ENCODE measurements around the gene MEGF11. TPM values are rescaled to one million over a fixed set of nuclear protein-coding genes. Genes with fewer than 3 reads are reported as not detected.

MEGF11 gene
- total RNA-seq, 1 donor from 2014 or later = not detected

DNA sequence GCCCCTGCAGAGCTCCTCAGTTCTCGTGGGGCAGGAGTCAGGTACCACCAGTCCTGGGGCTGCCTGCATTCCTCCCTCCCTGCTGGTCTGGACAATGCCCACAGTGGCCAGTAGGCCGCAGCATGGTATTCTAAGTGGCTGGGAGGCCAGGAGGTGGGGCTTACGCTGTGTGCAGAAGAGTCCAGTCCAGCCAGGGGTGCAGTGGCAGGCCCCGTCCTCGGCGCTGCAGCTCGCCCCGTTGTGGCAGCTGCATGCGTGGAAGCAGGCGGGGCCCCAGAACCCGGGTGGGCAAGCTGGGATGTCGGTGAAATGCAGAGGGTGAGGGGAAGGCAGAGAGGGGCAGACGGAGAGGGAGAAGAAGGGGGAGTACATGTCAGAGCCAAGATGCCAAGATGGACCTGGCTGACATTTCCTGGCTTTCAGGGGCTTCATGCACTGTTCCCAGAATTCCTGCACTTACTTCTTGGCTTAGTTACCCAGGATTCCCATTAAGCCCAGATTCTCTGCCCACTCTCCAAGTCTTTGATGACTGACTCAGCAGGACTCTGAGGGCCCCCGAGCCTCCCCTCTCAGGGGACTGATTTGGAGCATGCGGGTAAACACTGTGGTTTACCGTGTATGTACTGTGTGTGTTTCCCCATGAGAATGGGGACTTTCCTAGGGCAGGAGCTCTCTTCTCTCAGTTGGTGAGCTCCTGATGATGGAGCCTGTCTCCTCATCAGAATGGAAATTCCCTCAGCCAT, 336.7 kb downstream of the MEGF11 start:
- DNase-seq (peak; percentile 72), ATAC-seq (ENCODE audit: poor library complexity) (peak; percentile 92)
- intact Hi-C loops (cut with DNase I) = loop anchor here (5.0 kb wide), 1 partner anchor 375 kb away; the partner anchor contains the start of gene DIS3L

DNA sequence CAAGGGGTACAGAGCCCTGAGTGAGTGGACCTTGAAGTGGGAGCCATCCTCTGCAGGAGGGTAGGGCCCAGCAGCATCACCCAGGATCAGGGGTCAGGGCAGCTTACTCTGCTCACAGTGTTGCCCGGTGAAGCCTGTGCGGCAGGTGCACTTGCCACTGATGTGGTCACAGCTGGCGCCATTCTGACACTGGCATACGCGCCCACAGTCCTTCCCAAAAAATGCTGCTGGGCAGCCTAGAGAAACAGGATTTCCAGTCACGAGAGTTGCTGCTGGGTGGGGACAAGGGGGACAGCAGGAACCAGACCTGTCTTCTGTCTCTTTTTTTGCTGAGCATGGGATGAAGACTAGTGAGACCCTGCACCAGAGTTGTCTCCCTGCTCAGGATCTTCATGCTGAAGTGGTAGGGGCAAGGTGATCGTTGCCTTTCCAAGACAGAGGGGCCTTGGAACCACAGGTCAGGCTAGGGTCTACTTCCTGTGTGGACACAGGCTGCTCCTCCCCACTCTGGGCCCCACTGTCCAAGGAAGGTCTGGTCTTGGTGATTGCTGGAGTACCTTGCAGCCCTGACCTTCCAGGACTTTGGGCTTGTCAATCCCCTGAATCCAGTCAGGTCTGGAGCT, 337.4 kb downstream of the MEGF11 start:
- no peak for DNase-seq
- intact Hi-C loops (cut with DNase I) = loop anchor here (5.0 kb wide), 1 partner anchor 376 kb away; the partner anchor contains the start of gene DIS3L
- ATAC-seq (ENCODE audit: poor library complexity) = peak; percentile 12

DNA sequence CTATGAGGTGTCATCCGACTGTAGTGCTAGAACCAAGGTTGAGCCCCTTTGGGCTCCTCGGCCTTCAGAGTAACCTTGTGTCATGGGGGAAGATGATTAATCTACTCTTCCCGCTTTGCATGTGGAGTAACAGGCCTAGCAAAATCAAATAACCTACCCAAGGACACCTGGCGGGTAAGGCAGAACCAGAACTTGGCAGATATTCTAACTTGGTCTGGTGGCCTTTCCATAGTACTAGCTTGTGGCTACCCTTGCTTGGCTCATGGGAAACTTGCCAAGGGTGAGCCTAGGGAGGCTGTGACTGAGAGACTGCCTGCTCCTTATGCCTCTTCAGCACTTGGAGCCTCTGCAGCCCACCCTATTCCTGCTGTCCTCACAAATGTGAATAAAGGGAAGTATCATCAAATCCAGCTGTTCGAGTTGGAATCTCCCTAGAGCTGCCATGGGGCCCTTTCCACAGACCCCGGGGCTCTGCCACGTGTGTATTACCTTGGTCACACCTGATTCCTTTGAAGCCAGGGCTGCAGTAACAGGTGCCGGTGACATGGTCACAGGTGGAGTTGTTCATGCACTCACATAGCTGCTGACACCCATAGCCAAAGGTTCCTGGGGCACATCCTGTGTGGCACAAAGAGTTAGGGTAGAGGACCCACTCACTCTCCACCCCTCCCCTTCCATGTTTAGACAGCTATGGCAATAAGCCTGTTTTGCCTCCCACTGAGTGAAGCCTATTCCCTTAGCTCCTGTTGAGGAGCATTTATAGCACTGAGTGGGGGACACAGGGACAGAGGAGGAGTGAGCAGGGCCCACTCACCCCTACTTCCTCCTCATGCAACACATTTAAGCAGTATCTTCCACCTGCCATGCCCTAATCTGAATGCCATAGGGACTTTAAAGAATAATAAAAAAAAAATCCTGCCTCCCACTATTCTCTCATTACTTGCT, 338.3 kb downstream of the MEGF11 start:
- DNase-seq (no peak), ATAC-seq (ENCODE audit: poor library complexity) (no peak)
- intact Hi-C loops (cut with DNase I) = loop anchor here (5.0 kb wide), 1 partner anchor 377 kb away; the partner anchor contains the start of gene DIS3L

DNA sequence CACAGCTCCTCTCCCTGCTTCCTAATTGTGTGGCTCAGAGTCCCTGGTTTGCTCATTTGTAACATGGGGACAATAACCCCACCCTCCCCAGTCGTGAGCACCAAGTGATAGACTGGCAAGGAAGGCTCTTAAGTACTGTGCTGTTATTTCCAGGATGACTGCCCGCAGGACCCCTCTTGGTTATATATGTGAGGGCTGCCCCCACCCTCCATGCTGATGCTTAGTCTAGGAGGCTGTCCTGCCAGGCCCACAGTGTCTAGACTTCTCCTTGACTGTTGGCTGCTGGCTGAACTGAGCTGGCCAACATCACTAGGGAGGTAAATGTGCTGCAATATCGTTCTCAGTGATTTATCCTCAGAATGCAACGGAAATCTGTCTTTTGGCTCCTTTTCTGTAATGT, 339.2 kb downstream of the MEGF11 start:
- intact Hi-C loops (cut with DNase I) = no loop called here
- no peak for ATAC-seq (ENCODE audit: poor library complexity)
- DNase-seq = no peak

DNA sequence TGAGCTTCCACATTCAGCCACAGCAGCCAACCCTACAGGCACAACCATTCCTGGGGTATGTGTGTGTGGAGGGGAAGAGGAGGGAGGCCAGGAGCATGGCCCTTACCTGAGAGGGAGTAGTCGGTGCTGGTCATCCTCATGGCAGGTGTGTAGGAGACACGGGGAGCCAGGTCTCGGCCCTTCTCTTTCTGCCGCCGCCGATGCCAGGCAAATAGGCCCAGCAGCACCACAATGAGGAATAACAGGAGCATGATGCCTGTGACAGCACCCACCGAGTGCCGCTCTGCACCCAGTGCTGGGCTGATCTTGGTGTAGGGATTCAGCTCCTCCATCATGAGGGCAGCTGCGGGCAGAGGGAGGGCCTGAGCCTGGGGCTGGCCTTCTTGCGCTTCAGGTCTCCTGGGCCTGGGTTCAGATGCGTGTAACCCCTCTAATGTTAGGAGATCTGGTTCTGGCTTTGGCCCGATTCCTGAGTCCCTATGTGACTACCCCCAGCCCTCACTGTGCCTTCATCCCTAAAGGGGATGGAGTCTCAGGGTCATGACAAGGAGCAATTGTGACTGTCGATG, 339.8 kb downstream of the MEGF11 start:
- intact Hi-C loops (cut with DNase I) = no loop called here
- no peak for ATAC-seq (ENCODE audit: poor library complexity)
- no peak for DNase-seq

DNA sequence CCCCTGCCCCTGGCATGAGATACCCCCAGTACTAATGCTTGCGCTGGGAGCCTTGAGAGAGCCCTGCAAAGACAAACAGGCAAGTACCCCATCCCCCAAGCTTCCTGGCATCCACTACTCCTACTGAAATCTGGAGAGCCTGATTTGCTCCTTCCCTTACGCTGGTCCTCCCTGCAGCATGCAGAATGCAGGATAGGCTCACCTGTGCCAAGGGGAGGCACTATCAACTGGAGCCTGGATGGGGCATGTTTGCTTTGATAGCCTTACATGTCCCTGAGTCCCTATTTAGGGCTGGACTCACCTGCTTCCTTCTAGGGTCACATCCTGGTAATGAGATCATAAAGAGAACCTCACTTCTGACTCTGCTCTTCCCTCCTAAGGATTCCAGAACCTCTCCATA, 341.3 kb downstream of the MEGF11 start:
- DNase-seq (no peak), ATAC-seq (ENCODE audit: poor library complexity) (no peak)
- intact Hi-C loops (cut with DNase I) = no loop called here

DNA sequence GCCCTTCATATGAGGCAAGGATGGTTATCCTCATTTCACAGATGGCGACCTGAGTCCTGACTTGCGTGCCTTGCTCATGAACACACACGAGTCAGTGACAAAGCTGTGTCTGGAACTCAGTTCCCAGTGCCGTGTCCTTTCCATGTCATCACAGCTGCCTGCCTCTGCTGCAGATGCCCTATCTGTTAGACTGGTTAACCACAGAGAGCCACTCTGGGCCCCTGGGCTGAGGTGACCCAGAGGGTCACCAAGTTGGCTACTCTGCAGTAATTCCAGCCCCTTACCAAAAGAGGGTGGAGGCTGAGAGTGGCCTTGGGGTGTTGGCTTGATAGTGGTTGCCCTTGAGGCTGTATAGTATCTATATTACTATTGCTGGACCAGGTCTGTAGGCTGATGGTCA, 343.2 kb downstream of the MEGF11 start:
- intact Hi-C loops (cut with DNase I) = no loop called here
- no peak for DNase-seq
- ATAC-seq (ENCODE audit: poor library complexity) = no peak

DNA sequence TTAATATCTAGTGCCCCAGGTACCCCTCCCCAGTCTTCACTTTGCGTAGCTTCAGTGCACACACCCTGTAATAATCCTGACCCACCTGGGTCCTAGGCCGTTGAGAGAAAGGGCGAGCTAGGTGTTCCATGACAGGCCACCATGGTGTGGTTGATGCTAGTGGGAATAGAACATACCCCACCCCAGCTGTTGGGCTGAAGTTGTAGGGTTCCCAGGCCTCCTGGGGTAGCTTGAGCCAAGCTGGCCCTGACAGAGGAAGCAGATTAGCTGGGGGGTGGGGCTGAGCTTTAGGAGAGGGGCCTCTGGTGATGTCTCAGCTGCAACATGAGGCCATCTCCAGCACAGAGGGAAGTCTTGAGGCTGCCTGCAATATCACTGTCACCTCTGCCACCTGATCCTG, 343.7 kb downstream of the MEGF11 start:
- intact Hi-C loops (cut with DNase I) = no loop called here
- no peak for ATAC-seq (ENCODE audit: poor library complexity)
- DNase-seq = no peak

DNA sequence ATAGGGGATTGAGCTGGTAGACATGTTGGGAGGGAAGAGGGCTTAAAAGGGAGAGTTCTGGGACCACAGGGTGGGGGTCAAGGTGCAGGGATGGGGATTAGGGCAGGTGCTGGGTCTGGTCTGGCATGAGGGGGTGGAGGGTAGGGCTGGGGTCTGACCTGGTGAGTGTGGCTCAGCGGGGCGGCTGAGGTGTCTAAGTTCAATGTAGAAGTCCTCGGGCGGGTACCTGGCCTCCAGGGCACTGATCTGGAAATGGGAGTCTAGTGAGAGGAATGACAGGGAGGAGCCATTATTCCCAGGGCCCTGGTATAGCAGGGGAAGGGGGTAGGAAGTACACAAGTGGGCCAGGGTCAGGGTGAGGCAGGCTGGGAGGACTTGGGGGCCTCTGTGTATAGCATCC, 344.7 kb downstream of the MEGF11 start:
- intact Hi-C loops (cut with DNase I) = no loop called here
- no peak for ATAC-seq (ENCODE audit: poor library complexity)
- no peak for DNase-seq

DNA sequence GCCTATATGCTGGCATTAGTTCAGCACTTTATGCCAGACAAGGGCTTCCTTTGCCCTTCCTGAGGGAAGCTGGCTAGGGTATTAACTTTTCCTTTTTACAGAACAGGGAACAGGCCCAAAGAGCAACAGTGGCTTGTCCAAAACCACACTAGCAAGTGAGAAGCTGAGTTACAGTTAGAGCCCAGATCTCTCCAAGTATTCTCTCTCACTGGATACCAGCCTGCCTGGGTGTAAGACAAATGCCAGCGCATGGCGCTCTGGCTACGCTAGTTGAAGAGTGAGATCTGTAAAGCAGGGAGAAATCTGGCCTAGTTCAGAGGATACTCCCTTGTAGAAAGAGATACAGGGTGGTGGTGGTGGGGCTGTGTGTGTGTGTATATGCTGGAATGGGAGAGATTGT, 345.9 kb downstream of the MEGF11 start:
- DNase-seq (no peak), ATAC-seq (ENCODE audit: poor library complexity) (no peak)
- intact Hi-C loops (cut with DNase I) = no loop called here

DNA sequence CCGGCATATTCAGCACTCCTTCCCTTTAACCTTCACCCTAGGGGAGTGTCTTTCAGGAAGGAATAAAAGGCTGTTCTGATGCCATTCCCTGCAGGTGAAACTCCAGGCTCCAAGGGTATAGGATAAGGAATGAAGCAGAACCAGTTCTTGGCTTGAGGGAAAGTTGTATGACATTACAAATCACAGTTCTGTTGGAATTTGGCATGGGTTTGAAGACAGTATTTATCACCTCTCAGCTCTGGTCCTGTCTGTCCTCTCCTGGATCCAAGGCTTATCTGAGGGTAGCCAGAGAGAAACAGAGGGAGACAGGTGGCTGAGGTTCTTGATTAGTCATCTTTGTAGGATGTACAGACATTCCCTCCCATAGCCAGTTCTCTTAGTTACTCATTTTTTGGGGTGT, 347.2 kb downstream of the MEGF11 start:
- intact Hi-C loops (cut with DNase I) = no loop called here
- DNase-seq (no peak), ATAC-seq (ENCODE audit: poor library complexity) (no peak)

DNA sequence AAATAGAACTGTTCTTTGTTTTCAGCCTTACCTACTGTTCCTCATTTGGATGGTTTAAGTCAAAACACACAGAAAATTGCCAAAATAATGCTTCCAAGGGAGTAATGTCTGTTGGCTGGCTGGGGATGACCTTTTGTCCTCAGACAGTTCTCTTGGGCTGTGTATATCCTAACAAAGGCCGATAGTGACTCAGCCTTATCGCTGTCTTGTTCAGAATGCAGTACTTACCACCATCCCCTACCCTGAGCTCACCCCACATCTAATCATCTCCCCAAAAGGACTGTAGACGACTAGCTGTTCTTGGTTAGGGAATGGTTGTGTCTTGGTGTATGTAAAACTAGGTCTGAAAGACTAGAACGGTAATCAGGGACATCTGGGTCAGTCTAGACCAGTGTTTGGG, 349.2 kb downstream of the MEGF11 start:
- no peak for ATAC-seq (ENCODE audit: poor library complexity)
- no peak for DNase-seq
- intact Hi-C loops (cut with DNase I) = no loop called here

DNA sequence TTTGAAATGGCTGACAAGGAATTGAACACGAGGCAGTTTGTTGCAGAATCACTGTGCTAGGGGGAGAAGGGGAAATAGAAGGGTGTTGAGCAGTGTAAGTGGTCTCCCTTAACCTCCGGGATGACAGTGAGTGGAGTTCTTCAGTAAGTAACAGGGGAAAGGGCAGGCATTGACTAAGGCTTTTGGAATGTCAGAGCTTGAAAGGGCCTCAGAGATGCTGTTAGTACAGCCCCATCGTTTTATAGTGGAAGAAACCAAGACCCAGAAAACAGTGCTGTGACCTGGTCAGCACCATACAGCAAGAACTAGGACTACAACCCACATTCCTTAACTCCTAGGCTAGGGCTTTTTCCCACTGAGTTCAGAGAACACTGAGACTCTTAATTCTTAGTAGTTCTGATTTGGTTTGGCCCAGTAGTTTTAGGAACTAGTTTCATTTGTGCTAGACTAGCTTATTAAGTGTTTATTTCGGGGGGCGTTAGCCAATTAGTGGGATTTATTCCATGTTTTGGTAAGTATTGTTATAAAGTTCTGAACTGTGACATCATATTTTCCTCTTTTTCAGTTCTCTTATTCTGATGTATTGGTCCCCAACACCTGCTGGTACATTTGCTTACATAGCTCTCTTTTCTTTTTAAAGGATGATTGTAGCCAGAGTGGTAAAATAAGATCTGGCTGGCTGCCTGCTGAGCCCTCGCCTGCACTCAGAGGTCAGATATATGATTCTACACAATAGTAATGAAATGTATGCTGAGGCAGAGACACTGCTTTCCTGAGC, 350.1 kb downstream of the MEGF11 start:
- ATAC-seq (ENCODE audit: poor library complexity) (no peak), DNase-seq (no peak)
- intact Hi-C loops (cut with DNase I) = no loop called here

DNA sequence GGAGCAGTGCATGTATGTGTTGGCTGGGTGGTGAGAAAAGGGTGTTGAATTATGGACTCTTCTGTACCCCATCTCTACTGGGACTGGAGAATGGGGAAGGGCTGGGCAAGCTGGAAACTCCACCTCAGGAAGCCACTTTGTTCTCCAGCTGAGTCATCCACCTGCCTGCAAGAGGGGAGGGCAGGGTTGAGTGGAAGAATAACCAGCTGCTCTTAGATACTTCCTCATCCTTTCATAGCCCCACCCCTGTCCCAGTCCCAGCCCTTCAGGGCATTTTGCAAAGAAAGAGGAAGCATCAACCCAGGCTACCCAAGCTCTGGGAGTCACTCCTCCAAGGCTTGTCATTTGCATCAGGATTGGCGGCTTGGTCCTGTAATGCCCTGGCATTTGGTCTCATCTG, 351.2 kb downstream of the MEGF11 start:
- DNase-seq (peak; percentile 63), ATAC-seq (ENCODE audit: poor library complexity) (peak; percentile 81)
- intact Hi-C loops (cut with DNase I) = no loop called here

DNA sequence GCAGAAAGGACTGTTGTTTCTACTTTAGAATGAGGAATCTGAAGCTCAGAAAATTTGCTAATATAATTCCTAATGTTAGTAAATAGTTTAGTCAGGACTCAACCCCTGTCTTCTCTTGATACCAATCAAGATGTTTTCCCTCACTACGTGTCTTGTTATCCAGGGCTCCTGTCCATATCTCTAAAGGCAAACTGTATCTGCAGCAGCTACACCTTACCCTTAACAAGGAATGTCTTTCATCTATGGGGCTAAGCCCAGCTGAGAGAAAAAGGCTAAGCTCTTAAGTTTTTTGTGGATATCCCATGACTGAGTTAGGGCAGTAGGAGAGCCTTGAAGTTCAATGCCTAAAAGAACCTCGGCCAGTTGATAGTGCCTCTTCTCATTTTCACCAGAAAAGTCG, 351.7 kb downstream of the MEGF11 start:
- intact Hi-C loops (cut with DNase I) = no loop called here
- no peak for DNase-seq
- no peak for ATAC-seq (ENCODE audit: poor library complexity)

DNA sequence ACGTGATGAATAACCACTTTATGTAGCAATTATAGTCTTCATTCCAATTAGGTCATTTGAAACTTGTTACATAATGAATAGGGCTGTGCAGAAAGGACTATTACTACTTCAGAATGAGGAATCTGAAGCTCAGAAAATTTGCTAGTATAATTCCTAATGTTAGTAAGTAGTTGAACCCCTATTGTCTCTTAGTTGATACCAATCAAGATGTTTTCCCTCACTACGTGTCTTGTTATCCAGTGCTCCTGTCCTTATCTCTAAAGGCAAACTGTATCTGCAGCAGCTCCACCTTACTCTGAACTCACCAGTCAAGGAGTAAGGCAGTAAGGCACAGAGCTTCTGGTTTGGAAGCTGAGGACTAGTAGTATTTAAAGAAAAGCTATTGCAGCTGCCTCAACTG, 352.2 kb downstream of the MEGF11 start:
- intact Hi-C loops (cut with DNase I) = no loop called here
- DNase-seq (no peak), ATAC-seq (ENCODE audit: poor library complexity) (no peak)

DNA sequence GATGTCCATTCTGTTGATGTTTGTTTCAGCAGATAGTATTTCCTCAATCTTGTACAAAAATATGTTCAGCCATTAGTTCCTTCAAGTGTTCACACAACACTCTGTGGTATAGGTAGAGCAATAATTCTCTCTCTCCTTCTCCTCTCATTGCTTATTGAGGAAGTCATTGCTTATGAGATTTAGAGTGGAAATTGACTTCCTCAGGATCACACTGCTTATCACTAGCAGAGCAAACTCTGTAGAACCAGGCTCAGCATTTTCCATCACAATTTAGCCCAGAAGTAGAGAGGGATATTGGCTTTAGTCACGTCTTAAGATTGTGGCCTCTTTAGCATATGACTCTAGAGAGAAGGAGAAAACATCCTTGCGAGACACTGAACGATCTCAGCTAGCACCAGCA, 353.1 kb downstream of the MEGF11 start:
- DNase-seq (no peak), ATAC-seq (ENCODE audit: poor library complexity) (no peak)
- intact Hi-C loops (cut with DNase I) = no loop called here

DNA sequence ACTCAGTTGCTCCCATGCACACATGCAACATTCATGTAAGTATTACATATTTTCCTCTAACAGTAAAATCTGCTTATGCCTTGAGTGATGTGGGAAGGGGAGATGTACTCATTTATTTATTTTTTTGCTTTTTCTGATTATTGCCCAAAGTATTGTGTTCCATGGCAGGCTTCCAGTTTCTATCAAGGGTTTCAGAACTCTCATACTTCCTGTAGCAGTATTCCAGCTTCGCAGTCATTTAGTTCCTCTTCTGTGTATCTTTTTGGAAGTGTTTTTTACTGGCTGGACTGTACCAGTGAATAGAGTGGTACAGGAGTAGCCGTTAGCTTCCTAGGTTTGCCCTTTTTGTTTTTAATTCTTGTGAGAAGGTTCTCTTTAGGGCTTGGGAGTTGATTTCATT, 357.3 kb downstream of the MEGF11 start:
- intact Hi-C loops (cut with DNase I) = no loop called here
- no peak for DNase-seq
- ATAC-seq (ENCODE audit: poor library complexity) = no peak

All from Right ventricle myocardium superior (tissue), 1 donor.